Lower lobe of right lung (tissue), 2 donors: ENCODE data around the gene TMEM91. TPM values are rescaled to one million over a fixed set of nuclear protein-coding genes. Genes with fewer than 3 reads are reported as not detected.
A peak's percentile ranks its signal among the peaks of the same experiment; 100 is the strongest.
"Not testable (repeated sequence)": the region's sequence is repeated elsewhere in the genome, so short reads cannot be mapped to it uniquely, and the experiment has no call there.

Experiments used
- ATAC-seq, 2 donors: fragments of 200-7000 bp; cut with Tn5 transposase; one replicate each; pipeline ENCODE4 v1.9.1; 2020 to 2022; ENCODE audit warnings: mild to moderate bottlenecking in 2 of 2, moderate library complexity in 2 of 2
- DNase-seq: peaks from one replicate; pipeline ENCODE4 v3.0.0-alpha.2; 2020
- H3K27ac ChIP-seq: fragments of 200-600 bp; one replicate; pipeline ENCODE4 v1.8.0; 2022
- H3K27me3 ChIP-seq: fragments of 200-600 bp; one replicate; pipeline ENCODE4 v1.8.0; 2022; ENCODE audit warnings: low read depth
- H3K36me3 ChIP-seq: fragments of 200-600 bp; one replicate; pipeline ENCODE4 v1.8.0; 2022; ENCODE audit warnings: mild to moderate bottlenecking
- H3K4me1 ChIP-seq: fragments of 200-600 bp; one replicate; pipeline ENCODE4 v1.8.0; 2022
- H3K4me3 ChIP-seq: fragments of 200-600 bp; one replicate; pipeline ENCODE4 v1.8.0; 2022; ENCODE audit warnings: mild to moderate bottlenecking
- H3K9me3 ChIP-seq: fragments of 200-600 bp; one replicate; pipeline ENCODE4 v1.8.0; 2022
- CTCF ChIP-seq: fragments of 200-600 bp; IDR thresholded peaks from one replicate; pipeline ENCODE4 v1.8.0; 2022; ENCODE audit warnings: antibody characterized with exemption, mild to moderate bottlenecking
- intact Hi-C: fragments of 100-400 bp; cut with DNase I; formaldehyde crosslinking; loops from one replicate; pipeline ENCODE4 v1.11.0; 2022
- total RNA-seq: library from RNA; stranded (reverse); fragmentation: NEBNext Ultra II Directional; extraction: Animal tissue kit (Norgen Biotek cat#: 25700); gene quantifications from one replicate; pipeline ENCODE4 v1.2.1, GENCODE V29; 2021
- donor health status: DM: no; HTN: yes; CAD: no; lungs with severe emphysema.

The TMEM91 gene
- total RNA-seq, 1 donor from 2014 or later: 29.8 TPM

DNA sequence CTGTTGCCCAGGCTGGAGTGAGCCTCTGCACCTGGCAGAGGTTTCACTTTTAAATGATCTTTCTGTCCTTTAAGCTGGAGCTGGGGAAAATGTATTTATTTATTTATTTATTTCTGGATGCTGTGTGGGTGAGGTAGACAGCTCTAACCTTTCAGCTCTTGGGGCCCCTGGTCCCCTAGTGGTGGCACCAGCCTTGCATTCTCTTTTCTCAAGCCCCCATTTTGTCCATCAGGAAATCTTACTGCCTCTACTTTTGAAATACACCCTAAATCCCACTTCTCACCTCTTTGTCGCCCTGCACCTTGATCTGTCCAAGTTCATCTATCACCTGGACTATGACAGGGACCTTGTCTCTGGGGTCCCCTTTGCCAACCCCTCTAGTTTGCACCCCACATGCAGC lies 10.2 kb upstream of the TMEM91 start:
- TF ChIP-seq CTCF: peak; percentile 10
- Histone ChIP-seq H3K4me3 (no peak overlapping the region), H3K4me1 (peaks cover 40% of the 10 kb centered on the region)

GRCh38 chr19:41367848-41368301 lies 8.5 kb upstream of the TMEM91 start:
- DNase-seq (no peak), ATAC-seq (no peak)
- Histone ChIP-seq H3K27me3 (no peaks in the 10 kb centered on the region), H3K4me1 (peaks cover 33% of the 10 kb centered on the region), H3K9me3 (no peaks in the 10 kb centered on the region), H3K27ac (peak overlapping the region; percentile 68), H3K36me3 (no peaks in the 10 kb centered on the region), H3K4me3 (no peak overlapping the region)
- intact Hi-C loops: no loop called here
- TF ChIP-seq CTCF: no peak

More for the DNA sequence above, 10.2 kb upstream of the TMEM91 start:
- Histone ChIP-seq H3K27ac (no peak overlapping the region), H3K27me3 (no peaks in the 10 kb centered on the region), H3K36me3 (no peaks in the 10 kb centered on the region), H3K9me3 (no peaks in the 10 kb centered on the region)
- ATAC-seq (no peak), DNase-seq (no peak)
- intact Hi-C loops: no loop called here

- intact Hi-C loops: no loop called here
- no peak overlapping the region for H3K4me3 ChIP-seq
- no peaks in the 10 kb centered on the region for H3K27me3 ChIP-seq
- DNase-seq: no peak
- TF ChIP-seq CTCF: no peak
- no peaks in the 10 kb centered on the region for H3K36me3 ChIP-seq
- H3K4me1 ChIP-seq: peaks cover 37% of the 10 kb centered on the region
- H3K27ac ChIP-seq: no peak overlapping the region
- H3K9me3 ChIP-seq: no peaks in the 10 kb centered on the region
- no peak for ATAC-seq
Measured at GRCh38 chr19:41369769-41370168, 6.6 kb upstream of the TMEM91 start.

- H3K9me3 ChIP-seq, intact Hi-C loops, H3K4me3 ChIP-seq, DNase-seq, H3K36me3 ChIP-seq, ATAC-seq, H3K27ac ChIP-seq, H3K27me3 ChIP-seq: not testable (repeated sequence)
- peaks cover 33% of the 10 kb centered on the region for H3K4me1 ChIP-seq
Measured at GRCh38 chr19:41371119-41371518, 5.2 kb upstream of the TMEM91 start.

DNA sequence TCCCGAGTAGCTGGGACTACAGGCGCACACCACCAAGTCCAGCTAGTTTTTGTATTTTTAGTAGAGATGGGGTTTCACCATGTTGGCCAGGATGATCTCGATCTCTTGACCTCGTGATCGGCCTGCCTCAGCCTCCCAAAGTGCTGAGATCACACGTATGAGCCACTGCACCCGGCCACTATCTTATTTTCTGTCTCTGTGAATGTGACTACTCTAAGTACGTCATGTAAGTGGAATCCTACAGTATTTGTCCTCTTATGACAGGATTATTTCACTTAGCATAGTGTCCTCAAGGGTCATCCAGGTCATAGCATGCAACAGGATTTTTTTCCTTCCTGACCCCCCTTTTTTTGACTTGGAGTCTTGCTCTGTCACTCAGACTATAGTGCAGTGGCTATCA lies 4.8 kb upstream of the TMEM91 start:
- Histone ChIP-seq H3K36me3 (no peaks in the 10 kb centered on the region), H3K4me3 (no peak overlapping the region), H3K9me3 (no peaks in the 10 kb centered on the region), H3K4me1 (peaks cover 31% of the 10 kb centered on the region), H3K27me3 (no peaks in the 10 kb centered on the region), H3K27ac (no peak overlapping the region)
- ATAC-seq (no peak), DNase-seq (no peak)
- no peak for TF ChIP-seq CTCF
- intact Hi-C loops: no loop called here

- Histone ChIP-seq H3K9me3 (no peaks in the 10 kb centered on the region), H3K27ac (no peak overlapping the region), H3K36me3 (no peaks in the 10 kb centered on the region), H3K27me3 (no peaks in the 10 kb centered on the region), H3K4me3 (no peak overlapping the region), H3K4me1 (peaks cover 29% of the 10 kb centered on the region)
- no peak for TF ChIP-seq CTCF
- no peak for ATAC-seq
- intact Hi-C loops: no loop called here
- DNase-seq: no peak
Measured at GRCh38 chr19:41372501-41372900, 3.8 kb upstream of the TMEM91 start.
